Skin of body (tissue), 2 donors: Measurements from ENCODE around the gene OPCML. TPM values are rescaled to one million over a fixed set of nuclear protein-coding genes. Genes with fewer than 3 reads are reported as not detected.

ENCODE experiments used
- DNase-seq: peaks from one replicate; lab custom pipeline; 2025; lab: John Stamatoyannopoulos, UW
- total RNA-seq: library from RNA; depleted of rRNA; stranded (reverse); fragments of >200 nt; gene quantifications from one replicate; pipeline ENCODE4 v1.2.3, GENCODE V29; 2014

The OPCML gene
- total RNA-seq, 1 donor from 2014 or later: 0.49 TPM

DNA sequence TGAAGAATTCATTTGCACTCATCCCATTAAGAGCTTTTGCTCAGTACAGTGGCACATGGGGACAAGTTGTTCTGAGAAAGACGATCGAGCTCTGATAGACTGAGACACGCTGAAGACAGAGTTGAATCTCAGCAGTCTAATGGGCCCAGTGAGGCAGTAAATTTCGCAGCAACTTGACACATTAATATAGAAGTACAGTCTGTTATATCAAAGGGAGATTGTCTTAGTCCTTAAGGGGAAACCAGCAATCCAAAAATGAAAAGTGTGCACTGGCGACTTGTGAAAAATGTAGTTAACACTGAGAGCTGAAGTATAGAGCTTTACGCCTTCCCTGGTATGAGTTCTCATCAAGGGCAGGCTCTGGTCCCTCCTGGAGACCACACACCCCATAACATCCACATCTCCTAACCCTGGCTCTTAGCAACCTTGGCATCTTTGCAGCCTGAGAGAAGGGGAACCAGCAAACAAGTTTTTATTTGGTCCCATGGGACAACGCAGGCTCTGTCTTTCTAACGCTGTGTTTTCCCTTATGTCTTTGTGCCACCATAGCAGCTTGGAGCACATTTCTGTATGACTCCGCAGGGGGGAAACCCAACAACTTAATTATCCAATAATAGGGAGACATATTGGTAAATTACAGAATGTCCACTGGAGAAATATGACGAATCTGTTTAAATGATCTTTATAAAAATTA, 952.5 kb downstream of the OPCML start:
- no peak for DNase-seq

DNA sequence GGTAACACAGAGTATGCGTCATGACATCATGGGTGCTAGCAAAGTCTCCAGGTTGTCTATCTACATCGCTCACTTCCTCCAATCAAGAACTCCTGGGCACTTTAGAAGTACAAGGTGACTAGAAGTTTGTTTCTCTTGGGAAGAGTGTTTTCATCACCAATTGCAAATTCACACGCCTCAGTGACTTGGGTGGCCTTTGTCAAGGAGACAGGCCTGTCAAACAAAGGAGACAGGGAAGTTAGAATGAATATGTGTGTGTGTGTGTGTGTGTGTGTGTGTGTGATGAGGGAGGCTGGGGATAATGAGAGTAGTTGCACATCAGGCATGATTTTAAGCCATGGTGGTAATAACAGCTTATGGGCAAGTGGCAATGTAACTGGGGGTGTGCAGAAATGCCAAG, 953.2 kb downstream of the OPCML start:
- DNase-seq: no peak

DNA sequence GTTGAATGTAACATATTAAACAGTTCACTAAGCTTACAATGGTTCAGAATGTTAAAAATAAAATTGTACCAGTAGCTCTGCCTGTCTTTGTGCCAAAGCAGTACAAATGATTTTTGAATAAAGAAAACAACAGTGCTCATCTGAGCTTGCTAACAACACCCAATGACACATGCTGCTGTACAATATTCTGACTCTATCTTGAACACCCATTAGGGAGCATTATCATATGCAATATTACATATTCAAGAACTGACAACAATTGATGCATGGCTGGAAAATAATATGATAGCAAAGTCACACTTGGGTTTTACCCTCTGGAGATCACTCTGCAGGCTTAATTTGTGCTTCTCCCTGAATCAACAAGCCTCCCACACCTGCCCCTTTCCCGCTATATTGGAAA, 953.7 kb downstream of the OPCML start:
- DNase-seq: no peak

DNA sequence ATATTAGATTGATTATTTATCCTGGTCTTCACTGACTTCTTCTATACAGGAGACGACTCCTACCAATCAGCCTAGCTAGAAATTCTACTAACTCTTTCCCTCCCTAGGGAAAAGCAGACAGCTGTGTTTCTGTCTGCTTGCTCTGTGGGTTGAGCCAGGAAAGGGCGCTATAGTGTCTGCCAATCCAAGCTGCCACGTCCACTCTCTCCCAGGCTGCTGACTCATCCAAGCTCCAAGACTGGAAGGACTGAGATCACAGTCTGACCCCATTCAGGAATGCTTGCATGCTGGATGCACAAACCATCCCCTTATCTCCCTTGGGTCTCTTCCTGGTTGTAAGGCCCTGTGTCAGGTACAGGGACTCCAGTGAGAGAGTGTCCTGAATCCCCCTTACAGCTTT, 955.6 kb downstream of the OPCML start:
- DNase-seq: no peak

DNA sequence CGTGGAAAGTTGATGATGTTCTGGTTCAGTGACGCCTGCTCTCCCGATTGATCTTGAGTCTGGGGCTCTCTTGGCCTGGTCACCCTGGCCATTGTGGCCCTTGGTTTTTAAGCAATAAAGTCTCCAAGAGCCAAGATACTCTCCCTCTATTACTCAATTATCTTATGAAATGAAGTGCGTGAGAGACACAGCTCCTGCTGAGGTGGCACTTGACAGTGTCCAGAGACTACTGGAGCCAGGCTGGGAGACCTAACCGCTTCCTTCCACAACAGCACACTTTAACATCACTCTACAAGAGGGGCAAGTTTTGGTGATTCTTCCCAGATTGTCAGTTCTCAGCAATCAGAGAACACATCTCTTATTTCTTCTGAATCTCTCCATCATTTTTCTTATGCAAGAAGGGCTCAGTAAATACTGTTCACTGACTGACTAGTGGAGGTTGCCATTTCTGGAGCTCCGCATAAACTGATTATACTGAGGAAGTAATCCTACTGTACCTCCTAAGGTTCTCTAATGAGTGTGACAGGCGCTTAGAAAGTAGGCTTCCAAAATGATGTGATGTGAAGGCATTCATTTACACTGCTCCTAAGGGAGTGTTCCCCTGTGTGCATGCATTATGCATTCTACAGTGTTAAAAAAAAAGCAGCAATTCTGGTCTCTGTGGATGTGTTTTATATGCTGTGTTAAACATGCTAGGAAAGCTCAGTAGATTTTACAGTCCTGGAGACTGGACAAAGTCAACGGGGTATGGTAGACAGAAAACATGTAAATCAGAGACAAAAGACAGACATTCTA, 968.0 kb downstream of the OPCML start:
- DNase-seq: no peak

DNA sequence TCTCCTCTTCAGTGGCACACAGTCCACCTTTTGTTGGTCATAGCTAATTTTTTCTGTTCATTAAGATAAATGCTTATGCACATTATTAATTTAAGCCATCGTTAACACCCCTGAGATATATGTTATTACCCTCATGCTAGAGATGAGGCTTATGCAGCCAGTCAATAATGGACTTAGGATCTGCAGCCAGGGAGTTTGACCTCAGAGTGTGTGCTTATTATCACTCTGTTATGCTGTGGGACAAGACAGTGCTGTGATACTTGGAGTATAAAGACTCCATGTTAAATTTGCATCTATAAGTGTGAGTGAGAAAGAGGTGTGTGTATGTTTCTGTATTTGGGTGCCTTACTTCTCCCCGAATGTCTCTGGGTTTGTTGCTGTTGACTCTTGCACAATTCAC, 969.3 kb downstream of the OPCML start:
- DNase-seq: no peak

DNA sequence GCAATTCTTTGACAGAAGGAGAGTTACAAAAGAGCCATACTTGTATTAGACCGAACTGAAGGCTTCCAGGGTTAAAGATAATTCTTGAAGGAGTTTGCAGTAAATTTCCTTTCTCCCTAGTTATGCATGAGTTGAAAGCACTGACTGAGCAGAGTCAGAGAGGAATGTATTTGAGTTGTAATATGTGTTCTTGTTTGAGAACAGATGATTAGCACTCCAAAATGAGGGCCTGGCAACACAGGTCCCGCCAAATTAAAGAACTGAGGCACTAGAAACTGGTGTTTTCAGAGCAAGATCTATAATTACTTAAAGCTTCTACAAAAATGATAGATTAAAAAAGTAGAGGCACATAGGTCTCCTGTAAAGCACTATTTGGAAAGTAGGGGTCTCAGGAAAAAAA, 970.4 kb downstream of the OPCML start:
- DNase-seq: no peak

DNA sequence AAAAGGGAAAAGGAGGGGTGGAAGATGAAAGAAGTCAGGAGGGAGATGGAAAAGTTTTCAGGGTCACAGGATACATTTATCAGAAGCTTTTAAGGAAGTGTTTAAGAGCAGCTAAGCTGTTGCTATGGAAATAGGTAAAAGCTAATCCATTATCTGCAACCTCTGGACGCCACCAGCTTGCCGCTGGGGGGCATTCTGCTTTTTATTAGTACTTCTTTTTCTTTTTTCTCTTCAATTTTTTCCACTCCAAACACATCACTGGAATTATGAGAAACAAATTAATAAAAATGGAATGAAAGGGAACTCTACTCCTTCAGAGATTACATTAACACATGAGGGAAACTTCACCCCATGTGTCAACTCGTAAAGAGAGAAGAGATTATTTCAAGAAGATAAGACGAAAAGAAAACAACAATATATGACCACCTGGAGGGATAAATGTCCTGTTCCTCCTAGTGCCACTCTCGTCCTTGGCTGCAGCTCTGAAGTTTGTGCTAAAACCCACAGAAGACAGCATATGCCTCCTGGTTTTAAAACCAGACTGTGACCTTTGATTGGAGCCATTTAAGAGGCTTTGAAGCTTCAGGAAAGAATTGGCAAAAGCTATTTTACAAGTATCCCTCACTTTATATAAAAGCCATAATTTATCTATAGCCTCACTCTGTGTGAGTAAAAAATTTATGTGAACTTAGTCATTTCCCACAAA, 972.8 kb downstream of the OPCML start:
- no peak for DNase-seq

DNA sequence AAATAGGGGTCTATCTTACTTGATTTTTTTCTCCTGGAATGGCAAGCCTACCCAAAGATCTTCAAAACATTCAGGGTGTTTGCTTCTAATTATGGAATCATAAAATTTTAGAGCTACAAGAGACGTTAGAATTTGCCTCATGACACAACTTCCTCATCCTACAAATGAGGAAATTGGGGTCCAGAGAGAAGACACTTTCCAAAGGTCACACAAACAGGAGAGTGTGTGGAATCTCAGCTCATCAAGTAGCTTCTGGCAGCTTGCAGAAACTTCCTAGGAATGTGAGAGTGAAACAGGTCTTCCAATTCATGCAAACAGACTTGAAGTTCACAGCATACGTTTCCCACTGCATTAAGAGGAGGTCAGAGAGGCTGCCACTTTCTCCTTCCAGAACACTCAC, 976.0 kb downstream of the OPCML start:
- no peak for DNase-seq

DNA sequence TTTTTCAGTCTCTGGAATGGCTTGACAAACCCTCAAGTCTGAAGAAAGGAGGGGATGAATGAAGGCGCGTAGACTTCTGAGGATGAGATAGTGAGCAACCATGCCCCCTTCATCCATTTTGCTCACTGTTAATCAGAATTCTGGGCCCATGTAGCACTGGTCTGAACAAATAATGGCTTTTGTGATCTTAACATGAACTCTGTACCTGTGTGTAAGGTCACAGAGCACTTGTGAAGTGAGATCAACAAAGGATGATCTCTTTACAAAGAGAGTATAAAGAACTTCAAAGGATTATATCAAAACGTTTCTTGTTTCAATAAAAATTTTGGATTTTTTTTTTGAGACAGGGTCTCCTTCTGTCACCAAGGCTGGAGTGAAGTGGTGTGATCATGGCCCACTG, 976.7 kb downstream of the OPCML start:
- DNase-seq: no peak

DNA sequence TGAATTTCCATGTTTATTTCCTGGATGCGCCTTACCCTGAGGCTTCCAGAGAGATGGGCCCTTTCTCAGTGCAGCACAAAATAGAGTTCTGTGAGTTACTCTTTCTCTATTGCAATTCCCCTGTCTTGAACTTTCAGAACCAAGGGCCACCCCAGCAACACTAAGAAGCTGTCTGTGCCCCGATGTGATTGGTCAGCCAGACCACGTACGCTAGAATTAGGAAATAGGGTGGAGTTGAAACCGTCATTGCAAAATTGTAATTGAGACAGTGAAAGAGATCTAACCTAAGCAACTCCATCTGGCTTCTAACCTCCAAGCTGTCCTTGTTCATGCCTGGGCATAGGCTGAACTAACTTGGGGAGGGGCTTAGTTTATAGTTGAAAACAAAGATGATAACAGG, 981.3 kb downstream of the OPCML start:
- no peak for DNase-seq

DNA sequence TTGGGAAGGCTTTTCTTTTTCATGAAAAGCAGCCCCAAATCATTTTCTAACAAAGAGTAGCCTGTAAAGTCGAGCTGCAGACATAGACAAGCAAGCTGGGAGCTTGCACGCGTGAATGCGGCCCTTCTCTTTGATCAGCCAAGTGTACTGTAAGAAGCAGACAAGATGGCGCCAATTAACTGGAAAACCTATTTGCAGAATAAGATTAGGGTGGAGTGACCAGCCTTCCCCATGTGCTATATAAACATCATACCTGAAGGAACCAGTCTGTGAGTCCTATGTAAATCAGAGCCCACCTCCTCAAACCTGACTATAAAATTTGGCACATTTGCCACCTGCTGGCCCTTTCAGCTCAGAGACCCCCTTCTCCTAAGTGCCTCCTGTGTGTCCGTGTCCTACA, 982.7 kb downstream of the OPCML start:
- DNase-seq: no peak

DNA sequence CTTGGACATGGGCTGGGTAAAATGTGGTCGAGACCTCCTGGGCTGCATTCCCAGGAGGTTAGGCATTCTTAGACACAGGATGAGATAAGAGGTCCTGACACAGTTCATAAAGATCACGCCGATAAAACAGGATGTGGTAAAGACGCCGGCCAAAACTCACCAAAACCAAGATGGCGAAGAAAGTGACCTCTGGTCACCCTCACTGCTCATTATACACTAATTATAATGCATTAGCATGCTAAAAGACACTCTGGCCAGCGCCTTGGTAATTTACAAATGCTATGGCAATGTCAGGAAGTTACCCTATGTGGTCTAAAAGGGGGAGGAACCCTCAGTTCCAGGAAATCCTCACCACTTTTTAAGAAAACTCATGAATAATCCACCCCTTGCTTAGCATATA, 983.3 kb downstream of the OPCML start:
- no peak for DNase-seq

DNA sequence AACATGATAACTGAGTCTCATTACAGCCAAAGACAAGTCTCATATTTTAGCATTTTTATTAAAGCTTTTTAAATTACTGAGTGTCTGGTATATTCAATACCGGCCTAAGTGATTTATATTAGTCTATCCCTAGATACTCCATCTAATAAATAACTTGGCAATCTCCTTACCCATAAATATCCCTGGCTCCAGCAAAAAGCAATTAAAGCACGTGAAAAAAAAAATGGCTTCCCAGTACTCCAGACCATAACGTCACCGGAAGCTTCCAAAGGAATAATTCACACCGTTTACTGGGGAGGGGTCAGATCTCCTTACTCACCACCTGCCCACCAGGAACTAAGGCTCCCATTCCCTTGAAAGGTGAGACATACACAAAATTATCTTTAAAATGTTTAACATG, 988.3 kb downstream of the OPCML start:
- no peak for DNase-seq

DNA sequence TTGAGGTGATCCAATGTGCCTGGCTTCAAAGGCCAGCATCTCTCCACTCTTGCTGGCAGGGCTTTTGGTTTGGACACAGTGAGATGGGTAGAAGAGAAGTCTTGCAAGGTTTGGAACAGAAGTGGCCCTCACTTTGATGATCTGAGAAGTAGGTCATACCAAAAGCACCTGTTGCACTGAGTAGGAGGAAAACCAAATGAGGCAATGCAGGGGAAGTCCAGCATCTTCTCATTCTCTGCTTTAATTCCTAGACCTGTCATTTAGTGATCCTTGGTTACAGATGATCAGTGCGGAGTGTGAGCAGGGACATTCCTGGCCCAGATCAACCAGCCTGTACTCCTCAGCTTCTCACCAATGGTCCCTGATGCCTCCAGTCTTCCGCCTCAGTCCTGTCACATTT, 990.5 kb downstream of the OPCML start:
- DNase-seq: no peak

DNA sequence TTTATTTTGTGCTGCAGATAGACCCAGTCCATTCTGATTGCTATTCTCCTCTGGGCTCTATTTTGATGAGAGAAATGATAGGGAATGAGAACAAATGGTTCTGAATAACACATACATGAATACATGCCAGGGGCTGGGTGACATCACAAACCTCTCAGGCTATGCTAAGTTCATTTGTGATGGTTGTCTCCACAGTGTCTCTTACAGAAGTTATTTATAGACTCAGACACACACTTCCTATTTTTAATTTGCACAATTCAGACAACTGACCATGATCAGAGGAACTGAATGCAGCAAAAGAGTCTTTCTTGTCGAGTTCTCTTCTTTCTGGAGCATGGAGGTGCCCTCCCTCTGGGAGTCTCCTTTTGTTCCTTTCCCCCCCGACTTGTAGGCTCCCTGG, 991.7 kb downstream of the OPCML start:
- no peak for DNase-seq

DNA sequence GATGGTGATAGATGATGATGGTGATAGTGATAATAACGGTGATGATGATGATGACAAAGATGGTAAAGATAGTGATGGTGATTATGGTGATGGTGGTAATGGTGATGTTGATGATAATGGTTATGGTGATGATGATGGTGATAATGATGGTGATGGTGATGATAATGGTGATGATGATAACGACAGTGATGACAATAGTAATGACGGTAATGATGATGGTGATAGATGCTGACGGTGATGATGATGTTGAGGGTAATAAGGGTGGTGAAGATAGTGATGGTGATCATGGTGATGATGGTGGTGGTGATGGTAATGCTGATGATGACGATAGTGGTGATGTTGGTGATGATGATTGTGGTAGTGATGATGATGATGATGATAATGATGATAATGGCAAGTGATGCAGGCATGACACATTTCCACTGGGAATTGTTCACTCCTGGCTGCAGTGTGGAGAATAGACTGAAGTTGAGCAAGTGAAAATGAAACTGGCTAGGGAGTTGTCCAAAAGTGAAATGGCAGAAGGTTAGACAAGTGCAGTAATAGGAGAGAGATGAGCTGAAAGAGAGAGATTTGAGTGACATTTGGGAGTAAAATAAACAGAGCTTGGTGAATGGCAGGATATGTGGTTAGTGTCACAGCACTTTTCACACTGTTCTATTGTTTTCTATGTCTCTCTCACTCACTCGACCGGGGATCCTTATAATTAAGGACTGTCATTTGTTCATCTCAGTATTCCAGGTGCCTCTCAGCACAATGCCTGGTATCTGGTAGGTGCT, 992.5 kb downstream of the OPCML start:
- DNase-seq: no peak

DNA sequence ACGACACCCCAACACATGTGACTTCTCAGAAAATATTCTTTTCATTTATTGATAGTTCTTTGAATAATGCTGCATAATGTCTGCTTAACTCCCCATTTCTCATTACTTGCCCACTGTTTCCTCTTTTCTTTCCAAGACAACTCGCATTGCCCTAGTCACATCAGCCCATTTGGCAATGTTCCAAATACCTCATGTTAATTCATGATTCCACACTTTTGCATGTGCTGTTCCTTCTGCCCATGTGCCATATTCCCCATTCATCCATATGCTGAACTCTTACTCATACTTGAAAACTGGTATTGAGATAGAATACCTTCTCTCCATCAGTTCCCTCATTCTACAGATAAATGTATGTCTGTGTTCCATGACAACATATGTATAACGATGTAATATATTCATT, 993.7 kb downstream of the OPCML start:
- no peak for DNase-seq

DNA sequence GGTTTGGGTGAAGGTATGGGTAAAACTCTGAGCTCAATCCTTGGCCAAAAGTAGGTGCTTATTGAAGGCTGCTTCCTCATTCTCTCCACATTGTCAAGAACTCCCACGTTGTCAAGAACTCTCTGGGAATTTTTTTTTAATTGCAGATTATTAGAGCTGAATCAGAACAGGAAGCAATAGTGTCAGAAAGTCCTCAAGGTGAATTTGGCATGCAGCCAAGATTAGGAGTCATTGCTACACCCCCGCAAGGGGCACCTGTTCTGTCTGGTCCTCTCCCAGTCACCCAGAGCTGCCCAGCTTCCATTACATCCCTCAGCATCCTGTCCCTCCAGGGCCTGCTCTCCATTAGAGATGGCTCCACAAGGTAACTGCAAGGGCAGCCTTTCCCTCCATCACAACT, 996.5 kb downstream of the OPCML start:
- DNase-seq: no peak

DNA sequence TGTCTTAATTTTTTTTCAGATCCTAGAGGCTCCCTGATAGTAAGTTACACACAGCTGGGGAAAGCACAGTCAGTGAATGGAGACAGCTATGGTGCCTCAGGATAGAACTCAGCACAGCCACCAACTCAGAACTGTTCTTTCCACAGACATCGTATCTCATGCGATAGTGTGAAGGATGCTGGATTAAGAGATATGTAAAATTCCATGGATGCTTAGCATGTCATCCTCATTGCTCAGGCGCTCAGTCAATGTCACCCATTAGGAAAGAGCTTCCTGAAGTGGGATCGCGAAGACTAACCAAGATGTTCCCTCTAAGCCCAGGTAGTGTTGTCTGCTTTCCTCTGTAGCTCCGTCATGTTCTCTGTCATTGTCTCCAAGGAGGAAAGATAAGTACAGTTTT, 1000.4 kb downstream of the OPCML start:
- no peak for DNase-seq

DNA sequence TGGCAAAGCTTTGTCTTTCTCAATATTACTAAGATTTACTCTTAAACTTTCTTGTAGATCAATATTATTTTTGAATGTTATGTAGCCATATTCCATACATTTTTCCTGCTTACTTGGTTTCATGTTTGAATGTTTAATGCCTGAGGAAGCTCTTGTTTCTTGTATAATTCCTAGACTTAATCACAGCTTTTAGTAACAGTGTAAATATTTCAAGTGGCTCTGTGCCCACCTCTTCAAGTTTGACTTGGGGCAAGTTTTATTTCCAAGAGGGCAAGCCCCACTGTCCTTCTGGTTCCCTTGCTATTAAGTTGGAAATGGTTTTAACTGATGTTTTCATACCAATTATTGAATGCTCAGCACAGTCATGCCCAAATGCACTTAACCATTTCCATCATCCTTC, 1004.1 kb downstream of the OPCML start:
- DNase-seq: no peak

DNA sequence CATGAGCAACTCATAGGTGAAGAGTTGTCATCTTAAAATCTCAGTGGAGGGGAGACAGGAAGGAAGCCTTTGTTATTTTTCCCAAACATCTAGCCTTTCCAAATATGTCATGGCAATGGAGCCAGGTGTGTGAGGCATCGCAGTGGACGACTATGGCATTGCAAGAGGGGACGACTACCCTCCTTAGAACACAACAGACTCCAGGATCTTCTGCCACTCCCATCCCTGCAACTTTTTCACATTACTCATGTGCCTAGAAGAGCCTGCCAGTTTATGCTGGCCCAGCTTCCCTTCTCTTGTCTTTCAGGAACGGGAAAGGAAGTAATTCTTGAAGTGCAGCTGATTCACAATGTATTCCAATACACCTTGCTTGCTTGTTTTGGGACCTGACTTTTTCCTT, 1008.4 kb downstream of the OPCML start:
- no peak for DNase-seq
